Activated CD4-positive, alpha-beta T cell treated with anti-CD3 and anti-CD28 coated beads, Interleukin-2, amount 50 U/mL, for 4 hours (primary cell): Measurements from ENCODE around the gene ABCB6.
A peak's percentile ranks its signal among the peaks of the same experiment; 100 is the strongest.
"Not testable (repeated sequence)": the region's sequence is repeated elsewhere in the genome, so short reads cannot be mapped to it uniquely, and the experiment has no call there.

Source experiments
- DNase-seq, 2 experiments: peaks; one replicate each; pipeline ENCODE4 v3.0.0-alpha.2; 2020

ABCB6 gene

DNA sequence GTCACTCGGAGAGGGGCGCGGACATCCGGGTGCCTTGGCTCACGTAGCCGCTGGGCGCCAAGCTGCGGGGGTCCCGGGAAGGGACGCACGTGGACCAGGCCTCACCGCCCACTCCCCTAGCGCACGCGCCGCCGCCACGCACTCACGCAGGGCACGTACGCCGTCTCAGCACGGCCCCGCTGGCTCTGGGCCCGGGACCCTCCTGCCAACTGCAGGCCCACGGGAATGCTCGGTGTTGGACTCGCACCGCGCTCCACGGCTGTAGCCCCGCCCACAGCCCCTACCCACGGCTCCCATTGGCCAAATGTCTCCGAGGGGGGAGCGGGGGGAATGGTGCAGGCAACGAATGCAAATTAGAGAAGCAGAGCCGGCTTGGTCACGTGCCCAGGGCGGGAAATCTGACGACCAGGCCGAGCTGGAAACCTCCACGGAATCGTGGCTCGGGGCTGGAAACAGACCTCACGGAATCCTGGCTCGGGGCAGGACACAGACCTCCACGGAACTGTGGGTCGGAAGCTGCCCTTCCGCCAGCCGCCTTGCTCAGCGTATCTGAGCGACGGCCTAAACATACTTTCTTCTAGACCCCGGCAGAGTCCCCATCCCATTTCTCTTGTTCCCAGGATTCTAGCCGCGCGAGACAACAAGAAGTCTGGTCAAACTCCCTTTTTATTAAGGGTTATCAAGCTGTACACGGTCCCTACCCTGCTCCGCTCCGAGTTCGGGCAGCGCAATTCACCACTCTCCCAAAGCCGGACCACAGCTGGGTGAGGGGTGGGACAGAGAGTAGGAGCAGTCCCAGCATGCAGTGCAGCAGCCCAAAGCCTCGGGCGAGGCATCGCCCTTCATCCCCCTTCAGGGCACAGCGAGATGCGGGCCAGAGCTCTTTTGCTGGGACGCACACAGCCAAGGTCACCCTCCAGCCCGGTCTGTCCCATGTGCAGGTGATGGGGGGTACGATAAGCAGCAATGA, at the start of gene ABCB6:
ABCB6 (minus strand) TSS at position 227 of the 970 bp plus-strand sequence. CDS start 285 bp downstream, outside the sequence.
- DNase-seq: peak; percentile 83 to 86

GRCh38 chr2:219268294-219268693, 49.5 kb upstream of the ABCB6 start:
- DNase-seq: no peak

GRCh38 chr2:219266886-219267285, 48.1 kb upstream of the ABCB6 start:
- DNase-seq: no peak

DNA sequence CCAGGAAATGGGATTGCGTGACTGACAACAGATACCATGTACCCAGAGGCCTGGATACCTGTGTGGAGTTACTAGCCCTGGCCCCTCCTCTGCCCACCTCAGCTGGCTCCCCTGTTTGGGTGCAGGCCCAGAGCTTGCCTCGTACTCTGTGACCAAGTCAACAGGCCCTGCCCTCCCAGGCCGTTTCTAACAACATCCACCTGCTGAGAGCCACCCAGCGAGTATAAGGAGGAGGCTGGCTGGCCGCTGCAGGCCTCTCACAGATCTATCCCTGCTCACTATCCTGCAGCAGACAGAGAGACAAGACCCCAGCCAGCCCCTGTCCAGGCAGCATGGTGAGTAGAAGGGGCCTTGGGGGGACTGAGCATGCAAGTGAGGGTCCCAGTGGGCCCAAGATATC, 47.5 kb upstream of the ABCB6 start:
- no peak for DNase-seq

DNA sequence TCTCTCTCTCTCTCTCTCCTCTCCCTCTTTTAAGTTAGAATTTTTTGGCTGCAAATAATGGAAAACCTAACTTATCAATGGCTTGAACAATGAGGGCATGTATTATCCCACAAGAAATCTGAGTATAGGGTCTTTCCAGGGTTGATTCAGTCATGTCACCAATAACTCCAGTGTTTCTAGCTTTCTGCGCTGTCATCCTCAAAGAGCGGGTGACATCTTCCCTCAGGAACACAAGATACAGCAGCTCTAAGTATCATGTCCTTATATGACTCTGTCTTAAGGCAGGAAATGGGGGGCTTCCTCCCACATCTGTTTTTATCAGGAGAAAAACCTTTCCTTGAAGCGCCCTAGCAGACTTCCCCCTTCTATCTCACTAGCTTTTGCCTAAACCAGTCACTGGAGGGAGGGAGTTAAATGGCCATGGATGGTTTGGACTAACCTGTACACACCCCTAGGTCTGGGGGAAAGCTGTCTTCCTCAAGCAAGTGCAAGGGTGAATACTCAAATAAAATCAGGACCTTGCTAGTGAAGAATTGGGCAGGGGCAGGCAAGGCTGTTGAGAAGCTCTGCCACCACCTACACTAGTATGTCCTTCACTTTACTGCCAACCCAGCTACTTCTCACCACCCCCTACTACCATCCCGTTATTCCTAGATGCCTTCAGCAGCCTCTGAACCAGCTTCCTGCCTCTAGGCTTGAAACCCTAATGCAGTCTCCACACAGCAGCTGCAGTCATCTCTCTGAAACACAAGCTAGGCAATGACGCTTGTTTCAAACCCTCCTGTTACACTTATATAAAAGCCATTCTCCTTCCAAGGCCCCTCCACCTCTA, 42.5 kb upstream of the ABCB6 start:
- no peak for DNase-seq

DNA sequence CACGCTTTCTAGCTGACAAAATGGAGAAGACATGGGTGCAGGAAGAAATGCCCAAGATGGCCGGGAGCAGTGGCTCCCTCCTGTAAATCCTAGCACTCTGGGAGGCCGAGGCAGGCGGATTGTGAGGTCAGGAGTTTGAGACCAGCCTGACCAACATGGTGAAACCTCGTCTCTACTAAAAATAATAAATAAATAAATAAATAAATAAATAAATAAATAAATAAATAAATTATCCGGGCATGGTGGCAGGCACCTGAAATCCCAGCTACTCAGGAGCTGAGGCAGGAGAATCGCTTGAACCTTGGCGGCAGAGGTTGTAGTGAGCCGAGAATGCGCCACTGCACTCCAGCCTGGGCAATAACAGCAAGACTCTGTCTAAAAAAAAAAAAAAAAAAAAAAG, 40.2 kb upstream of the ABCB6 start:
- DNase-seq: not testable (repeated sequence)

- DNase-seq: peak in 1 of 2 experiments; percentile 35
Measured at GRCh38 chr2:219254590-219255201, 35.9 kb upstream of the ABCB6 start.

- peak; percentile 84 to 88 for DNase-seq
Measured at GRCh38 chr2:219253753-219254589, 35.2 kb upstream of the ABCB6 start, which contains the start of gene TUBA4A. Gene TUBA4A (minus strand): TSS chr2:219253918. CDS start chr2:219253858, 60 bp downstream.

- DNase-seq: peak; percentile 39 to 42
Measured at GRCh38 chr2:219252900-219253752, 34.4 kb upstream of the ABCB6 start, which contains the start of gene TUBA4B. Gene TUBA4B (plus strand): TSS chr2:219253243. CDS start chr2:219253408, 165 bp downstream.

DNA sequence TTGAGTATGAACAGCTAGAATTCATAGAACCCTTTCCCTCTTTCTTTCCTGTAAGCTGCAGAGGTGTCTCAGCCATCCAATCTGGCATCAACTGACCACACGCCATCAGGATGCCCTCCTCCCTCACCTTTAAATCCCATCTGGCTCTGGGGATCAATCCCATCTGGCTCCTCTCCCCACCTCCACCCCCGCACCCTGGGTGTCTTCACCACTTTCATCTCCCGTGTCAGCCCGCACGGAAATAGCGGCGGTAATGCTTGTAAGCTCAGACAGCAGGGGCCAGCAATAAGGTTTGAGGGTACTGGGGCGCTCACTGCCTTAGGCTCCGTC, 33.8 kb upstream of the ABCB6 start:
- peak; percentile 32 to 34 for DNase-seq

- DNase-seq: peak; percentile 33 to 39
Measured at GRCh38 chr2:219252084-219252483, 33.3 kb upstream of the ABCB6 start.

DNA sequence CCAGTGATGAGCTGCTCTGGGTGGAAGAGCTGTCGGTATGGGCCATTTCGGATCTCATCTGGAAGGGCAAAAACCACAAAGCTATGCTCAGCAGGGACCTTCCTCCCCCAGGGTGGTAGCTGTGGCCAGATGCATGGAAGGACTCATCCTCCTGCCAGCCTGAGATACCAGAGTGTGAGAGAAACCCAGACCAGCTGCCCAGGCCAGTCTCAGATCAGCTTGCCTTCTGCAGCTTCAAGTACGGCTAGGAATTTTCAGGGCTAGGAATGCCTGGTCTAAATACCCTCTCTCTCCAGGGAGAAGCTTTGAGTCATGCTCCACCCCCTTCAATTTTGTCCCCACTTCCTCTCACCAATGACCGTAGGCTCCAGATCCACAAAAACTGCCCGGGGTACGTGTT, 32.9 kb upstream of the ABCB6 start:
- DNase-seq: no peak

- no peak for DNase-seq
Measured at GRCh38 chr2:219250049-219250781, 31.5 kb upstream of the ABCB6 start.

DNA sequence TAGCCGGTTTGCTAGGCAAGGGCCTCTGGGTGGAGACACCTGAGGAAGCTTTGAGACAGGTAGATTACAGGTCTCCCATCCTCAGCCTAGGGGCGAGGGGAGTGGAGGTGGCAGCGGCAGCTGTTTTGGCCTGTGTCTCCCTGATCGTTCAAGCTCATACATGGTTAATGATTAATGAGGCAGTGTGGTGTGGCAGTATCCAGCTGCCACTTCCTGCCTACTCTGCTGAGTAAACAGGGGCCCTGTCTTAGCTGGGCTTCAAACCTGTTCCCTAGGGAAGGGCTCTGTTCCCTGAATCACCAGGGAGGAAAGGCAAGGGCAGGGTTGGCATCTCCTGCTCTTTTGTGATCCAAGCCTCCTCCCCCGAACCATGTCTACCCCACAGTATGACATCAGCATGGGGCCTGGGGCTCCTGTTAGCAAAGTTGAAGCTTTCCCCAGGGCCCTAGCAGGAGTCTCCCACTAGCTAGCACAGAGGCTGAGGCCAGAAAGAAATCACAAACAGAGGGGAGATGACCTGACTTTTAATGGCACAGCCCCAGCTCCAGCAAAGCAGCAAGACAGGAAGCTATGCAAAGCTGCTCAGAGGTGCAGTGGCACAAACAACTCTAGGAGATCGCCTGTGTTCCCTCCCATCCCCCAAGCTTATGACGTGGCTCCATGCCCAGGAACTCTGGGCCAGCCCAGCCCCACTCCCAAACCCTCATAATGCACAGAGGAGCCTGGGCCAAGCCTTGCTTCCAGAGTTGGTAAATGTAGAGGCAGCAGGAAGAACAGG, 30.6 kb upstream of the ABCB6 start:
- no peak for DNase-seq

GRCh38 chr2:219248845-219249202, 30.1 kb upstream of the ABCB6 start:
- DNase-seq: no peak

DNA sequence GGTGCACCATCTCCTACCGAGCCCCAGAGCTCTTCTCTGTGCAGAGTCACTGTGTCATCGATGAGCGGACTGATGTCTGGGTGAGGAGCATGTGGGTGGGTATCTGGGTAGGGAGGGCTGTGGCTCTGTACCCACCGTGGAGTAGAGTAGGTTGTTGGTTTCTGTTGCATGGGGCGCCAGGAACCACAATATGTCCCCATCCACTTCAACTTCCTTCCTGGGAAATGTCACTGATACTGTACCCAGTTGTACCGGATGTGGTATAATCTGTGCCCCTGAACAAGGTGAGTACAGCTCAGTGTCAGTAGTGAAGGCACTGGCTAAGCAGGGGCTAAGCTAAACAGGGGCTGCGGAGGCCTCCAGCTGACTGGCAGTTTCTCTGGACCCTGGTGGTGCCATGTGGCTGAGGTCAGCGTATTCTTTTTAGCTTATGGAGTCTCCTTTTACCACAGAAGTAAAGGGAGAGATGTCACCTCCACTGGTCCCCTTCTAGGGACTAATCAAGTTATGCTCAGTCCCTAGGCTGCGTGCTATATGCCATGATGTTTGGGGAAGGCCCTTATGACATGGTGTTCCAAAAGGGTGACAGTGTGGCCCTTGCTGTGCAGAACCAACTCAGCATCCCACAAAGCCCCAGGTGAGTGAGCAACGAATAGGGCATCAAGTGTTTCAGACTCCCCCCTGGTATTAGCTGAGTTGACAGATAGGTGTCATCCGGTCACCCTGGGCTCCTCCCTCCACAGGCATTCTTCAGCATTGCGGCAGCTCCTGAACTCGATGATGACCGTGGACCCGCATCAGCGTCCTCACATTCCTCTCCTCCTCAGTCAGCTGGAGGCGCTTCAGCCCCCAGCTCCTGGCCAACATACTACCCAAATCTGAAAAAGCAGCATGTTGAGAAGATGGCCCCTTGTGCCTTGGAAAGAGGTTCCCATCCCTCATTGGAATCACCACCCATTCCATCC, 29.2 kb upstream of the ABCB6 start:
- peak; percentile 58 to 66 for DNase-seq

GRCh38 chr2:219246559-219246958, 27.8 kb upstream of the ABCB6 start:
- DNase-seq: no peak

DNA sequence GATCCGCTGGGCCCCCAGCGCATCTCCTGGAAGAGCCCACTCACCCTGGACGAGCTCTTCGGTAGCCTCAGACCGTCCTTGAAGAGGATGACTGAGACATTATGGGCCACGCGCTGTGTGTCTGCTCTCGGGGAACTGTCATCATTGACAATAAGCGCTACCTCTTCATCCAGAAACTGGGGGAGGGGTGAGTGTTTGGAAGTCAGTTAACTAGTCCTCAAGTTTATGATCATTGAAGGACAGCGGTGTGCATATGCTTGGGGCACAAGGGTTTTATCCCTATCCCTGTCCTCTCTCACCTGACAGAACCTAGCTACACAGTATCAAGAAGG, 27.1 kb upstream of the ABCB6 start:
- no peak for DNase-seq
